Panc1 (cell line): Measurements from ENCODE around the gene ARID5B. TPM values are rescaled to one million over a fixed set of nuclear protein-coding genes. Genes with fewer than 3 reads are reported as not detected.

Experiments used
- ATAC-seq: fragments of 200-7000 bp; cut with Tn5 transposase; 2 replicates; pipeline ENCODE4 v1.9.1; 2020; ENCODE audit warnings: mild to moderate bottlenecking, moderate library complexity
- BruUV-seq: library from RNA; stranded (reverse); fragments of 400-500 nt; replicated peaks from 2 replicates; lab custom pipeline; 2021; lab: Mats Ljungman, UMichigan
- CTCF ChIA-PET: fragments of 300-600 bp; sonication (Branson Sonifier 250); formaldehyde crosslinking; loops from one replicate; lab custom pipeline; 2022; ENCODE audit warnings: antibody characterized with exemption; lab: Charles Lee
- POLR2A ChIA-PET: fragments of 300-600 bp; sonication (Branson Sonifier 250); formaldehyde crosslinking; loops from one replicate; lab custom pipeline; 2022; ENCODE audit warnings: antibody characterized with exemption; lab: Charles Lee
- DNase-seq: peaks from one replicate; pipeline ENCODE4 v3.0.0-alpha.2; 2010; ENCODE audit warnings: low read depth, low spot score
- H3K27ac ChIP-seq: 2 replicates; pipeline ENCODE4 v1.5.1; 2011; ENCODE audit warnings: mild to moderate bottlenecking, low read length, inconsistent platforms
- H3K27me3 ChIP-seq: fragments of 200-500 bp; sonication (Bioruptor generic); 2 replicates; pipeline ENCODE4 v1.6.0; 2014; ENCODE audit warnings: low read length, inconsistent platforms; ENCODE audit not compliant: control insufficient read depth, insufficient read depth
- H3K36me3 ChIP-seq: fragments of 200-500 bp; sonication (Bioruptor generic); 2 replicates; pipeline ENCODE4 v1.5.1; 2014; ENCODE audit warnings: inconsistent platforms, mild to moderate bottlenecking, low read length, moderate library complexity; ENCODE audit not compliant: control insufficient read depth, insufficient read depth
- H3K4me1 ChIP-seq: 2 replicates; pipeline ENCODE4 v1.5.1; 2011; ENCODE audit warnings: inconsistent platforms, mild to moderate bottlenecking, low read length, moderate library complexity; ENCODE audit not compliant: control insufficient read depth, insufficient read depth
- H3K4me3 ChIP-seq, 2 experiments: 2 replicates each; pipeline ENCODE4 v1.5.1; 2011 to 2012; ENCODE audit warnings: low read depth in 2 of 2, low read length in 2 of 2, mild to moderate bottlenecking in 2 of 2, inconsistent platforms in 1 of 2, moderate library complexity in 1 of 2
- H3K9me3 ChIP-seq: fragments of 200-500 bp; sonication (Bioruptor generic); 2 replicates; pipeline ENCODE4 v1.5.1; 2014; ENCODE audit warnings: low read depth, mild to moderate bottlenecking, inconsistent platforms, low read length, moderate library complexity; ENCODE audit not compliant: control insufficient read depth, insufficient read depth
- CTCF ChIP-seq: fragments of 450-650 bp; IDR thresholded peaks from 2 replicates; pipeline ENCODE4 v1.5.1; 2017; ENCODE audit warnings: mild to moderate bottlenecking
- POLR2AphosphoS5 ChIP-seq: IDR thresholded peaks from 2 replicates; pipeline ENCODE4 v1.6.1; 2012; ENCODE audit warnings: mild to moderate bottlenecking, low read depth, low read length, moderate library complexity
- SIN3A ChIP-seq: IDR thresholded peaks from 2 replicates; pipeline ENCODE4 v1.6.1; 2012; ENCODE audit warnings: low read depth, mild to moderate bottlenecking, low read length, moderate library complexity, borderline replicate concordance; ENCODE audit not compliant: insufficient read depth
- TCF7L2 ChIP-seq: IDR thresholded peaks from 2 replicates; pipeline ENCODE4 v1.6.1; 2011; ENCODE audit warnings: mild to moderate bottlenecking, low read depth, low read length, inconsistent platforms
- in situ Hi-C: cut with HindIII; loops from 2 replicates; pipeline ENCODE4 v1.10.0; 2016; ENCODE audit warnings: low sequenced_read_pairs, low pct_unique_long_range_greater_than_20kb
- intact Hi-C: fragments of 100-400 bp; cut with micrococcal nuclease; formaldehyde crosslinking; loops from one replicate; pipeline ENCODE4 v1.10.0; 2022; ENCODE audit not compliant: unreplicated experiment
- total RNA-seq: library from RNA; stranded (reverse); gene quantifications from one replicate; pipeline ENCODE4 v1.2.1, GENCODE V29; 2021; ENCODE audit not compliant: unreplicated experiment
- TF ChIP-seq, protein P1 (sequence below), 2 experiments: IDR thresholded peaks; 2 replicates each; pipeline ENCODE4 v1.6.1; 2011 to 2012; ENCODE audit warnings: low read depth in 2 of 2, control low read depth in 1 of 2, low read length in 1 of 2, mild to moderate bottlenecking in 1 of 2, moderate library complexity in 1 of 2; ENCODE audit not compliant: insufficient read depth in 1 of 2

Gene ARID5B
- total RNA-seq, 1 experiment from 2014 or later: 22.7 TPM

- BruUV-seq: no TSS peak
- intact Hi-C loops: no loop called here
- Histone ChIP-seq H3K4me3 (no peak overlapping the region), H3K9me3 (no peaks in the 10 kb centered on the region), H3K27me3 (no peaks in the 10 kb centered on the region), H3K4me1 (peaks cover 8% of the 10 kb centered on the region; the same call in 1 of the 2 replicates), H3K27ac (no peak overlapping the region; the same call in 1 of the 2 replicates), H3K36me3 (no peaks in the 10 kb centered on the region)
- DNase-seq: no peak
- ChIA-PET CTCF (no interaction called here), POLR2A (no interaction called here)
- TF ChIP-seq POLR2AphosphoS5 (no peak), CTCF (no peak), TCF7L2 (no peak), SIN3A (no peak)
- TF ChIP-seq, protein P1, sequence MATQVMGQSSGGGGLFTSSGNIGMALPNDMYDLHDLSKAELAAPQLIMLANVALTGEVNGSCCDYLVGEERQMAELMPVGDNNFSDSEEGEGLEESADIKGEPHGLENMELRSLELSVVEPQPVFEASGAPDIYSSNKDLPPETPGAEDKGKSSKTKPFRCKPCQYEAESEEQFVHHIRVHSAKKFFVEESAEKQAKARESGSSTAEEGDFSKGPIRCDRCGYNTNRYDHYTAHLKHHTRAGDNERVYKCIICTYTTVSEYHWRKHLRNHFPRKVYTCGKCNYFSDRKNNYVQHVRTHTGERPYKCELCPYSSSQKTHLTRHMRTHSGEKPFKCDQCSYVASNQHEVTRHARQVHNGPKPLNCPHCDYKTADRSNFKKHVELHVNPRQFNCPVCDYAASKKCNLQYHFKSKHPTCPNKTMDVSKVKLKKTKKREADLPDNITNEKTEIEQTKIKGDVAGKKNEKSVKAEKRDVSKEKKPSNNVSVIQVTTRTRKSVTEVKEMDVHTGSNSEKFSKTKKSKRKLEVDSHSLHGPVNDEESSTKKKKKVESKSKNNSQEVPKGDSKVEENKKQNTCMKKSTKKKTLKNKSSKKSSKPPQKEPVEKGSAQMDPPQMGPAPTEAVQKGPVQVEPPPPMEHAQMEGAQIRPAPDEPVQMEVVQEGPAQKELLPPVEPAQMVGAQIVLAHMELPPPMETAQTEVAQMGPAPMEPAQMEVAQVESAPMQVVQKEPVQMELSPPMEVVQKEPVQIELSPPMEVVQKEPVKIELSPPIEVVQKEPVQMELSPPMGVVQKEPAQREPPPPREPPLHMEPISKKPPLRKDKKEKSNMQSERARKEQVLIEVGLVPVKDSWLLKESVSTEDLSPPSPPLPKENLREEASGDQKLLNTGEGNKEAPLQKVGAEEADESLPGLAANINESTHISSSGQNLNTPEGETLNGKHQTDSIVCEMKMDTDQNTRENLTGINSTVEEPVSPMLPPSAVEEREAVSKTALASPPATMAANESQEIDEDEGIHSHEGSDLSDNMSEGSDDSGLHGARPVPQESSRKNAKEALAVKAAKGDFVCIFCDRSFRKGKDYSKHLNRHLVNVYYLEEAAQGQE (IDR thresholded peaks at IDR 0.05; ENCODE audit: insufficient read depth in 1 of 2, low read depth in 2 of 2, low read length in 1 of 2): no peak
- ATAC-seq: no peak
- in situ Hi-C loops: no loop called here
Measured at GRCh38 chr10:62103857-62104256, 202.4 kb downstream of the ARID5B start.

DNA sequence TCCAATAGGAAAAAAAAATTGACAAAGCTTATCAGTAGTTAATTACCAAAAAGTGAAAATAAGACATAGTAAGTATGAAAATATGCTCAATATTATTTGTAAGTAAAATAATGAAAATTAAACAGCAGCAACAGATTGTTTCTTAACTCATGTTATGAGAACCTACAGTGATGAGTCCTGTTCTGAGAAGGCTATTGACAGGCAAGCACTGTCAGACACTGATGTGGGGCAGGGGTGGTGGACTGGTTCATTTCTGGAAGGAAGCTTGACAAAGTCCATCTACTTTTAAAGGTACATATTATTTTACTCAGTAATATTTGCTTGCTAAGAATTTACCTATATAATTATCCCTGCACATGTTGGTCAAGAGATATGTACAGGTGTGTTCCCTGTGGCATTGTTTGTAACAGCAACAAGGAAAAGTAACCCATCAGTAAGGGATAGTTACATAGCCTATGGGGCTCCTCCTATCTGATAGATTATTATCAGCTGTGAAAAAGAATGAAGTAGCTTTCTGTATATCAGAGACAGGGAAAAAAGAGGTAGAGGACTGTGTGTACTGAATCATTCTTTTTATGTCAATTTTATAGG, 205.5 kb downstream of the ARID5B start:
- Histone ChIP-seq H3K9me3 (no peaks in the 10 kb centered on the region), H3K27ac (peak overlapping the region; percentile 18; the same call in 1 of the 2 replicates), H3K4me3 (no peak overlapping the region), H3K4me1 (peaks cover 6% of the 10 kb centered on the region; the same call in 1 of the 2 replicates), H3K36me3 (no peaks in the 10 kb centered on the region), H3K27me3 (no peaks in the 10 kb centered on the region)
- ChIA-PET CTCF (interaction anchor here (0.7 kb wide), 1 partner anchor 73 kb away, joined by 3 read pairs; no protein-coding TSS in a partner anchor), POLR2A (no interaction called here)
- intact Hi-C loops (no loop called here), in situ Hi-C loops (no loop called here)
- BruUV-seq: no TSS peak
- ATAC-seq (no peak), DNase-seq (no peak)
- TF ChIP-seq SIN3A (no peak), POLR2AphosphoS5 (no peak), TCF7L2 (no peak), CTCF (no peak)
- TF ChIP-seq, protein P1 (IDR thresholded peaks at IDR 0.05; ENCODE audit: insufficient read depth in 1 of 2, low read depth in 2 of 2, low read length in 1 of 2): no peak
